Measurements from ENCODE around the gene STARD9. TPM values are rescaled to one million over a fixed set of nuclear protein-coding genes. Genes with fewer than 3 reads are reported as not detected.

STARD9 gene
- total and polyA plus RNA-seq, 2 of the 4 experiments (the other 2 are of a cell fraction) = 2.0 to 3.2 TPM

GRCh38 chr15:42665827-42666226 lies 90.4 kb downstream of the STARD9 start:
- Histone ChIP-seq H2BK15ac (ENCODE audit: low read depth, low read length) (no peak overlapping the region), H3K36me3 (ENCODE audit: control insufficient read depth, insufficient read depth, low read length) (peaks cover 18% of the 10 kb centered on the region), H2AK9ac (replicated peaks; ENCODE audit: low read depth, low read length, poor library complexity) (no peak overlapping the region), H3K79me1 (ENCODE audit: low read depth in 1 of 2, low read length in 2 of 2) (no peaks in the 10 kb centered on the region), H3K9ac (ENCODE audit: low read depth, low read length) (no peak overlapping the region), H3K56ac (ENCODE audit: extremely low read depth, insufficient read depth, low read length) (no peak overlapping the region), H3K27me3 (ENCODE audit: control insufficient read depth, insufficient read depth, low read length) (no peaks in the 10 kb centered on the region), H2BK5ac (ENCODE audit: low read depth, low read length, poor library complexity, severe bottlenecking) (no peak overlapping the region), H3K4me3 (ENCODE audit: insufficient read depth, low read depth, low read length) (no peak overlapping the region), H2BK120ac (ENCODE audit: low read depth, low read length) (no peak overlapping the region), H3K18ac (ENCODE audit: low read depth, low read length) (no peak overlapping the region), H3K14ac (replicated peaks; ENCODE audit: low read depth, low read length) (no peak overlapping the region), H2BK20ac (ENCODE audit: low read depth, low read length) (no peak overlapping the region), H3K4ac (ENCODE audit: low read depth, low read length) (no peak overlapping the region), H4K8ac (ENCODE audit: low read depth in 2 of 2, low read length in 2 of 2) (no peak overlapping the region), H4K91ac (ENCODE audit: insufficient read depth, low read depth, low read length) (no peak overlapping the region), H4K20me1 (ENCODE audit: insufficient read depth, low read length) (no peaks in the 10 kb centered on the region), H3K9me3 (ENCODE audit: control insufficient read depth, insufficient read depth, low read length) (no peaks in the 10 kb centered on the region), H3K4me1 (ENCODE audit: control insufficient read depth, insufficient read depth, low read length) (no peaks in the 10 kb centered on the region), H2AK5ac (ENCODE audit: low read depth, low read length) (no peak overlapping the region), H3K9me1 (ENCODE audit: insufficient read depth, low read length) (peaks cover 3% of the 10 kb centered on the region; the same call in 1 of the 2 replicates), H2AFZ (replicated peaks; ENCODE audit: low read length, poor library complexity) (no peak overlapping the region), H3K4me2 (ENCODE audit: low read depth, low read length) (no peak overlapping the region), H3K23ac (ENCODE audit: low read depth, low read length) (no peak overlapping the region), H4K5ac (ENCODE audit: low read depth, low read length) (no peak overlapping the region), H3K27ac (ENCODE audit: insufficient read depth, low read length) (no peak overlapping the region)
- in situ Hi-C loops (cut with MboI; ENCODE audit: low sequenced_read_pairs) = no loop called here
- dilution Hi-C loops (cut with HindIII; ENCODE audit: low sequenced_read_pairs, unreplicated experiment) = no loop called here
- BruUV-seq (replicated peaks) = no TSS peak
- POLR2A ChIA-PET (ENCODE audit: unreplicated experiment) = no interaction called here
- CTCF ChIA-PET = no interaction called here
- TF ChIP-seq FOS (IDR thresholded peaks at IDR 0.05; ENCODE audit: low read depth, low read length) (no peak), MXI1 (IDR thresholded peaks at IDR 0.05; ENCODE audit: borderline replicate concordance, low read depth, low read length) (no peak)
- no peak for ATAC-seq (ENCODE audit: low read depth)
- DNase-seq = no peak
- intact Hi-C loops (cut with micrococcal nuclease) = no loop called here
- 83% methylated on average over 1 of the region's 3 CpGs; no CpG with 5 or more reads in 1 of the 2 experiments for WGBS, 2 experiments (ENCODE audit: extremely low coverage in 2 of 2, insufficient read length in 1 of 2)

Measured in IMR-90 (cell line).